A673 (cell line): ENCODE measurements around the gene C10orf143. TPM values are rescaled to one million over a fixed set of nuclear protein-coding genes. Genes with fewer than 3 reads are reported as not detected.

ENCODE experiments used
- BruUV-seq: library from RNA; stranded (reverse); fragments of 400-500 nt; replicated peaks from 2 replicates; lab custom pipeline; 2021; lab: Mats Ljungman, UMichigan
- CTCF ChIA-PET: fragments of 300-600 bp; sonication (Branson Sonifier 250); formaldehyde crosslinking; loops from one replicate; lab custom pipeline; 2022; ENCODE audit warnings: antibody characterized with exemption; lab: Charles Lee
- POLR2A ChIA-PET: fragments of 300-600 bp; sonication (Branson Sonifier 250); formaldehyde crosslinking; loops from one replicate; lab custom pipeline; 2022; ENCODE audit warnings: antibody characterized with exemption; ENCODE audit not compliant: low non-redundant PET; lab: Charles Lee
- DNase-seq: peaks from one replicate; pipeline ENCODE4 v3.0.0-alpha.2; 2015; ENCODE audit warnings: low spot score
- H3K27ac ChIP-seq: fragments of 200-600 bp; sonication (generic); 2 replicates; pipeline ENCODE4 v1.5.1; 2016; ENCODE audit warnings: mixed run types, low read depth, mild to moderate bottlenecking, mixed read lengths, antibody characterized with exemption, low read length; ENCODE audit not compliant: poor library complexity, severe bottlenecking
- H3K27me3 ChIP-seq: fragments of 200-600 bp; sonication (generic); replicated peaks from 2 replicates; pipeline ENCODE4 v1.6.1; 2017; ENCODE audit warnings: mixed run types, low read depth, mild to moderate bottlenecking, mixed read lengths, antibody characterized with exemption, low read length; ENCODE audit not compliant: insufficient read depth, poor library complexity
- H3K36me3 ChIP-seq: fragments of 200-600 bp; sonication (generic); 2 replicates; pipeline ENCODE4 v1.6.1; 2016; ENCODE audit warnings: mixed run types, mild to moderate bottlenecking, mixed read lengths, antibody characterized with exemption, low read length; ENCODE audit not compliant: insufficient read depth, poor library complexity, severe bottlenecking
- H3K4me1 ChIP-seq: fragments of 200-600 bp; sonication (generic); 2 replicates; pipeline ENCODE4 v1.6.1; 2017; ENCODE audit warnings: mixed run types, mild to moderate bottlenecking, mixed read lengths, antibody characterized with exemption, low read length; ENCODE audit not compliant: insufficient read depth, poor library complexity, severe bottlenecking
- H3K4me3 ChIP-seq: fragments of 200-600 bp; sonication (generic); 2 replicates; pipeline ENCODE4 v1.5.1; 2016; ENCODE audit warnings: low read depth, mixed run types, mild to moderate bottlenecking, mixed read lengths, low read length; ENCODE audit not compliant: poor library complexity, severe bottlenecking
- H3K9me3 ChIP-seq: fragments of 200-600 bp; sonication (generic); 2 replicates; pipeline ENCODE4 v1.6.1; 2016; ENCODE audit warnings: mixed run types, low read depth, mild to moderate bottlenecking, mixed read lengths, antibody characterized with exemption, low read length; ENCODE audit not compliant: poor library complexity, severe bottlenecking
- CTCF ChIP-seq: fragments of 300-800, 200-600 bp; sonication (generic); conservative IDR thresholded peaks from 2 replicates; pipeline ENCODE4 v1.5.1; 2017; ENCODE audit warnings: low read depth, mild to moderate bottlenecking, antibody characterized with exemption, low read length, moderate library complexity, mixed read lengths
- EZH2 ChIP-seq: fragments of 200-600 bp; sonication (generic); IDR thresholded peaks from 2 replicates; pipeline ENCODE4 v1.6.1; 2017; ENCODE audit warnings: borderline replicate concordance, low read depth, mild to moderate bottlenecking, mixed read lengths, antibody characterized with exemption, low read length; ENCODE audit not compliant: poor library complexity, severe bottlenecking
- intact Hi-C: fragments of 100-400 bp; cut with micrococcal nuclease; formaldehyde crosslinking; loops from one replicate; pipeline ENCODE4 v1.10.0; 2022; ENCODE audit not compliant: unreplicated experiment
- total RNA-seq: library from RNA; stranded (reverse); gene quantifications from 2 replicates; pipeline ENCODE4 v1.2.3, GENCODE V29; 2021

Gene C10orf143
- total RNA-seq, 1 experiment from 2014 or later = 1.8 TPM

- ChIA-PET CTCF (no interaction called here), POLR2A (no interaction called here)
- TF ChIP-seq EZH2 (no peak), CTCF (no peak)
- DNase-seq = no peak
- H3K27ac ChIP-seq = no peak overlapping the region
- H3K36me3 ChIP-seq = no peaks in the 10 kb centered on the region
- intact Hi-C loops = no loop called here
- H3K9me3 ChIP-seq = no peaks in the 10 kb centered on the region
- H3K27me3 ChIP-seq = peaks cover 6% of the 10 kb centered on the region
- H3K4me1 ChIP-seq = no peaks in the 10 kb centered on the region
- H3K4me3 ChIP-seq = no peak overlapping the region
- no TSS peak for BruUV-seq
These were observed 83.8 kb downstream of the C10orf143 start for GRCh38 chr10:130026670-130027456.

GRCh38 chr10:130025811-130026485, 84.7 kb downstream of the C10orf143 start:
- no peak overlapping the region for H3K27ac ChIP-seq
- intact Hi-C loops = no loop called here

GRCh38 chr10:130025326-130025725, 85.3 kb downstream of the C10orf143 start:
- TF ChIP-seq CTCF = no peak
- intact Hi-C loops = no loop called here
- H3K27ac ChIP-seq = no peak overlapping the region
- peaks cover 6% of the 10 kb centered on the region for H3K27me3 ChIP-seq
- CTCF ChIA-PET = no interaction called here
- no peaks in the 10 kb centered on the region for H3K4me1 ChIP-seq
- H3K4me3 ChIP-seq = no peak overlapping the region
- POLR2A ChIA-PET = no interaction called here
- H3K9me3 ChIP-seq = no peaks in the 10 kb centered on the region
- no TSS peak for BruUV-seq
- no peak for DNase-seq
- no peaks in the 10 kb centered on the region for H3K36me3 ChIP-seq

More at GRCh38 chr10:130025811-130026485, 84.7 kb downstream of the C10orf143 start:
- ChIA-PET POLR2A (no interaction called here), CTCF (no interaction called here)
- H3K4me3 ChIP-seq = no peak overlapping the region
- DNase-seq = no peak
- no peak for TF ChIP-seq CTCF
- TF ChIP-seq EZH2 = no peak
- H3K27me3 ChIP-seq = peaks cover 6% of the 10 kb centered on the region
- no peaks in the 10 kb centered on the region for H3K4me1 ChIP-seq
- BruUV-seq = no TSS peak
- H3K36me3 ChIP-seq = no peaks in the 10 kb centered on the region
- H3K9me3 ChIP-seq = no peaks in the 10 kb centered on the region
